ENCODE results near the gene KPTN.
A peak's percentile ranks its signal among the peaks of the same experiment; 100 is the strongest.
"Not testable (repeated sequence)": the region's sequence is repeated elsewhere in the genome, so short reads cannot be mapped to it uniquely, and the experiment has no call there.

The KPTN gene

GRCh38 chr19:47492137-47492533, 8.1 kb upstream of the KPTN start:
- no peak for DNase-seq (ENCODE audit: low spot score)

GRCh38 chr19:47491358-47492136, 7.5 kb upstream of the KPTN start:
- no peak for DNase-seq (ENCODE audit: low spot score)

- no peak for DNase-seq (ENCODE audit: low spot score)
Observed at GRCh38 chr19:47490847-47491246, 6.8 kb upstream of the KPTN start.

GRCh38 chr19:47490031-47490430, 6.0 kb upstream of the KPTN start:
- DNase-seq (ENCODE audit: low spot score), result no peak

GRCh38 chr19:47489072-47489914, 5.3 kb upstream of the KPTN start:
- no peak for DNase-seq (ENCODE audit: low spot score)

- DNase-seq (ENCODE audit: low spot score), result no peak
Observed at GRCh38 chr19:47487551-47488515, 3.8 kb upstream of the KPTN start.

- no peak for DNase-seq (ENCODE audit: low spot score)
Observed at GRCh38 chr19:47486900-47487299, 2.9 kb upstream of the KPTN start.

- not testable (repeated sequence) for DNase-seq (ENCODE audit: low spot score)
Observed at GRCh38 chr19:47486220-47486619, 2.2 kb upstream of the KPTN start.

GRCh38 chr19:47485210-47485609, 1.2 kb upstream of the KPTN start:
- no peak for DNase-seq (ENCODE audit: low spot score)

GRCh38 chr19:47483200-47483599, 819 bp downstream of the KPTN start:
- no peak for DNase-seq (ENCODE audit: low spot score)

- no peak for DNase-seq (ENCODE audit: low spot score)
Observed at GRCh38 chr19:47481460-47482052, 2.5 kb downstream of the KPTN start.

- DNase-seq (ENCODE audit: low spot score), result no peak
Observed at GRCh38 chr19:47480658-47481057, 3.4 kb downstream of the KPTN start.

- DNase-seq (ENCODE audit: low spot score), result no peak
Observed at GRCh38 chr19:47479701-47480503, 4.1 kb downstream of the KPTN start.

- no peak for DNase-seq (ENCODE audit: low spot score)
Observed at GRCh38 chr19:47476438-47476972, 7.5 kb downstream of the KPTN start.

- DNase-seq (ENCODE audit: low spot score), result no peak
Observed at GRCh38 chr19:47475465-47475864, 8.6 kb downstream of the KPTN start.

- DNase-seq (ENCODE audit: low spot score), result no peak
Observed at GRCh38 chr19:47473336-47473735, 10.7 kb downstream of the KPTN start.

GRCh38 chr19:47471733-47472457, 12.1 kb downstream of the KPTN start, which contains the start of gene SLC8A2:
TSS of gene SLC8A2 (minus strand) at chr19:47471893. CDS start at chr19:47466403, 5,490 bp downstream.
- peak; percentile 44 for DNase-seq (ENCODE audit: low spot score)

- DNase-seq (ENCODE audit: low spot score), result no peak
Observed at GRCh38 chr19:47471381-47471732, 12.7 kb downstream of the KPTN start.

- DNase-seq (ENCODE audit: low spot score), result no peak
Observed at GRCh38 chr19:47470447-47471195, 13.4 kb downstream of the KPTN start.
